DND-41 (cell line): Measurements from ENCODE around the gene RBL2.

Experiments
- CTCF ChIP-seq: IDR thresholded peaks from 2 replicates; pipeline ENCODE4 v1.5.1; 2012; ENCODE audit warnings: borderline replicate concordance, low read length, moderate library complexity, mild to moderate bottlenecking; ENCODE audit not compliant: poor library complexity, severe bottlenecking; ENCODE audit errors: extremely low read depth
- EZH2 ChIP-seq: IDR thresholded peaks from 3 replicates; pipeline ENCODE4 v1.6.1; 2012; ENCODE audit warnings: borderline replicate concordance, low read depth, mild to moderate bottlenecking, moderate library complexity, low read length, inconsistent platforms; ENCODE audit not compliant: severe bottlenecking

- TF ChIP-seq CTCF, result no peak
- TF ChIP-seq EZH2, result no peak
Observed at GRCh38 chr16:53495325-53495724, 61.1 kb downstream of the RBL2 start.
